Neural progenitor cell (in vitro differentiated cells): ENCODE measurements around the gene DNAJB12. TPM values are rescaled to one million over a fixed set of nuclear protein-coding genes. Genes with fewer than 3 reads are reported as not detected.

Source experiments
- DNase-seq: peaks from one replicate; pipeline ENCODE4 v3.0.0-alpha.2; 2016; ENCODE audit warnings: low spot score
- H2AFZ ChIP-seq: fragments of 200-600 bp; sonication (generic); replicated peaks from 2 replicates; pipeline ENCODE4 v1.6.1; 2016; ENCODE audit warnings: antibody characterized with exemption
- H3F3A ChIP-seq: fragments of 200-600 bp; sonication (generic); 2 replicates; pipeline ENCODE4 v1.6.1; 2016; ENCODE audit warnings: antibody characterized with exemption, low read depth
- H3K27ac ChIP-seq: fragments of 200-600 bp; sonication (generic); 2 replicates; pipeline ENCODE4 v1.5.1; 2016; ENCODE audit warnings: mild to moderate bottlenecking
- H3K27me3 ChIP-seq: fragments of 200-600 bp; sonication (generic); 2 replicates; pipeline ENCODE4 v1.6.1; 2016; ENCODE audit warnings: mild to moderate bottlenecking, moderate library complexity
- H3K36me3 ChIP-seq: fragments of 200-600 bp; sonication (generic); 2 replicates; pipeline ENCODE4 v1.5.1; 2016
- H3K4me1 ChIP-seq: fragments of 200-600 bp; sonication (generic); 2 replicates; pipeline ENCODE4 v1.6.1; 2016; ENCODE audit warnings: mixed run types
- H3K4me2 ChIP-seq: fragments of 200-600 bp; sonication (generic); 2 replicates; pipeline ENCODE4 v1.6.1; 2016
- H3K4me3 ChIP-seq: fragments of 200-600 bp; sonication (generic); 2 replicates; pipeline ENCODE4 v1.5.1; 2016
- H3K79me2 ChIP-seq: fragments of 200-600 bp; sonication (generic); 2 replicates; pipeline ENCODE4 v1.6.1; 2016; ENCODE audit warnings: low read depth
- H3K9ac ChIP-seq: fragments of 200-600 bp; sonication (generic); 2 replicates; pipeline ENCODE4 v1.6.1; 2016
- H3K9me3 ChIP-seq: fragments of 200-600 bp; sonication (generic); 2 replicates; pipeline ENCODE4 v1.5.1; 2016; ENCODE audit warnings: low read depth
- H4K20me1 ChIP-seq: fragments of 200-600 bp; sonication (generic); 2 replicates; pipeline ENCODE4 v1.6.1; 2016; ENCODE audit warnings: low read depth
- H3K27ac Mint-ChIP-seq: 3 replicates; pipeline ENCODE4 v1.8.0; 2021; ENCODE audit warnings: mixed read lengths
- H3K27me3 Mint-ChIP-seq: 2 replicates; pipeline ENCODE4 v1.8.0; 2022; ENCODE audit warnings: low read depth, mild to moderate bottlenecking, inconsistent platforms, moderate library complexity, mixed read lengths; ENCODE audit not compliant: insufficient read depth
- H3K36me3 Mint-ChIP-seq: 3 replicates; pipeline ENCODE4 v1.8.0; 2021; ENCODE audit warnings: mixed read lengths
- H3K4me1 Mint-ChIP-seq: 3 replicates; pipeline ENCODE4 v1.8.0; 2021; ENCODE audit warnings: mixed read lengths
- H3K4me3 Mint-ChIP-seq: 3 replicates; pipeline ENCODE4 v1.8.0; 2021; ENCODE audit warnings: mild to moderate bottlenecking, moderate library complexity, mixed read lengths
- H3K9me3 Mint-ChIP-seq: 3 replicates; pipeline ENCODE4 v1.8.0; 2020; ENCODE audit warnings: mixed read lengths
- CTCF ChIP-seq: fragments of 200-600 bp; sonication (generic); IDR thresholded peaks from 2 replicates; pipeline ENCODE4 v1.5.1; 2017; ENCODE audit warnings: antibody characterized with exemption, mild to moderate bottlenecking
- EZH2 ChIP-seq: fragments of 200-600 bp; sonication (generic); IDR thresholded peaks from 2 replicates; pipeline ENCODE4 v1.6.1; 2017; ENCODE audit warnings: antibody characterized with exemption, mild to moderate bottlenecking, moderate library complexity
- EZH2phosphoT487 ChIP-seq: fragments of 200-600 bp; sonication (generic); IDR thresholded peaks from 2 replicates; pipeline ENCODE4 v1.6.1; 2017; ENCODE audit warnings: antibody characterized with exemption
- total RNA-seq: library from RNA; depleted of rRNA; stranded (reverse); fragments of >200 nt; gene quantifications from 2 replicates; pipeline ENCODE4 v1.2.3, GENCODE V29; 2015; ENCODE audit warnings: low replicate concordance

Gene DNAJB12
- total RNA-seq, 1 donor from 2014 or later = 8.8 TPM

GRCh38 chr10:72331575-72332422, 22.9 kb downstream of the DNAJB12 start:
- no peak overlapping the region for H3K9ac ChIP-seq
- no peaks in the 10 kb centered on the region for H3K36me3 ChIP-seq
- H3K4me2 ChIP-seq = peak overlapping the region; percentile 50
- peaks cover 65% of the 10 kb centered on the region for H3K4me1 ChIP-seq
- DNase-seq = peak; percentile 94
- H3K79me2 ChIP-seq = no peaks in the 10 kb centered on the region
- H3K9me3 Mint-ChIP-seq = no peaks in the 10 kb centered on the region
- peak overlapping the region; percentile 70 for H3K4me3 Mint-ChIP-seq
- peak overlapping the region; percentile 82 for H3K27ac ChIP-seq
- H3K27me3 Mint-ChIP-seq = peaks cover 17% of the 10 kb centered on the region
- peak; percentile 42 for TF ChIP-seq CTCF
- TF ChIP-seq EZH2 = no peak
- no peak for TF ChIP-seq EZH2phosphoT487
- peaks cover 3% of the 10 kb centered on the region for H3K36me3 Mint-ChIP-seq
- no peaks in the 10 kb centered on the region for H3K27me3 ChIP-seq
- peak overlapping the region; percentile 100 for H3K27ac Mint-ChIP-seq
- no peak overlapping the region for H3K4me3 ChIP-seq
- H4K20me1 ChIP-seq = no peaks in the 10 kb centered on the region
- H3K4me1 Mint-ChIP-seq = peaks cover 86% of the 10 kb centered on the region
- no peak overlapping the region for H2AFZ ChIP-seq
- H3K9me3 ChIP-seq = no peaks in the 10 kb centered on the region
- H3F3A ChIP-seq = peaks cover 46% of the 10 kb centered on the region

DNA sequence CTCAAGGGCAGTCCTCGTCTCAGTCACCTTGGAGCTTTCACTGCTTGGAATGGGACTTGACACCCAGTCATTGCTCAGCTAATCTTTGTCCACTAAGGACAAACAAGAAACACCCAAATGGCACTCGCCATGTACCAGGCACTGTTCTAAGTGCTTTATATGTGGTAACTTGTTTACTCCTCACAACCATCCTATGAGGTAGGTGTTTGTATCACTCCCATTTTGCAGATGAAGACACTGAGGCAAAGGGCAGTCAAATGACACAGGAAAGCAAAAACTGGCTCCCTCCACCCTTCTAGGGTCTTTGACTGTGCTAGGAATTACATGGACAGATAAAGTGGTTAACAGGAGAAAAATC, 24.7 kb downstream of the DNAJB12 start:
- peaks cover 50% of the 10 kb centered on the region for H3F3A ChIP-seq
- H3K27ac ChIP-seq = no peak overlapping the region
- H2AFZ ChIP-seq = no peak overlapping the region
- H3K27me3 Mint-ChIP-seq = peaks cover 17% of the 10 kb centered on the region
- peaks cover 67% of the 10 kb centered on the region for H3K4me1 ChIP-seq
- H3K27me3 ChIP-seq = no peaks in the 10 kb centered on the region
- no peak for DNase-seq
- no peak overlapping the region for H3K9ac ChIP-seq
- no peaks in the 10 kb centered on the region for H3K79me2 ChIP-seq
- no peaks in the 10 kb centered on the region for H3K9me3 ChIP-seq
- peak overlapping the region; percentile 41 for H3K4me3 Mint-ChIP-seq
- TF ChIP-seq CTCF (no peak), EZH2 (no peak), EZH2phosphoT487 (no peak)
- H3K36me3 Mint-ChIP-seq = peaks cover 3% of the 10 kb centered on the region
- no peaks in the 10 kb centered on the region for H3K36me3 ChIP-seq
- no peak overlapping the region for H3K4me3 ChIP-seq
- peaks cover 79% of the 10 kb centered on the region for H3K4me1 Mint-ChIP-seq
- H4K20me1 ChIP-seq = no peaks in the 10 kb centered on the region
- H3K27ac Mint-ChIP-seq = peak overlapping the region; percentile 92
- no peak overlapping the region for H3K4me2 ChIP-seq
- no peaks in the 10 kb centered on the region for H3K9me3 Mint-ChIP-seq

DNA sequence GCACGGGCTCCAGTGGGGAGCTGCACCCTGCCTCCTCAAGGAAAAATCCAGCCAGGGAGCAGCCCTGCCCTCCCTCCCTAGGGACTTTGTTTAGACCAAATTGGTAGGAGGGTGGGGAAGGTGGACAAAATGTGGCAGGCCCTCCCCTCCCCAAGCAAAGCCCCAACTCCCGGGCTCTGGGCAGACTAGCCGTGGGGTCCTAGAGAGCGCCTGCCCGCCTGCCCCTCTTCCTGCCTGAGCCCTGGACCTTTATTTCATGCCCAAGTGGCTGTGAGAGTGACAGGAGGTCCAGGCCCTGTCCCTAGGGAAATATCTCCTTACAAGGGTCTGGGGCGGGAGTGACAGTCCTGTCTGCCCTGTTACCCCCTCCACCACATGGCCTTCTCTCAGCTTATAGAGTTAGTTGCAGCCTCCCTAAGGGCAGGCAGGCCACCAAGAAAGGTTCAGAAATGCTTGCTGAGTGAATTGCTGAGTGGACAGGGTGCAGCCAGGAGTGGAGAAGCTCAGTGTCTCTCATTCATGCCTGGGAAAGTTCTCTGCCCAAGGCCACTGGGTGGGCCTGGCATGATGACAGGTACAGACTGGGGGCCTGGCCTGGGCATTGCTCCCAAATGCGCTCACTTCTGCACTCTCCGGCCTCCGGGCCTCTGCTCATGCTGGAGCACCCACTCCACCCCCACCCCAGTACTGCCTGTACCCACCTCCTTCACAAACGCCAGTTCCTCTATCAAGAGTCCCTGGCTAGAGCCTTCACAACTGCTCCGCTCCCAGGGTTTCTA, 25.2 kb downstream of the DNAJB12 start:
- H3K4me3 Mint-ChIP-seq = no peak overlapping the region
- H3K27ac Mint-ChIP-seq = peak overlapping the region; percentile 92
- H3K79me2 ChIP-seq = no peaks in the 10 kb centered on the region
- no peak overlapping the region for H3K9ac ChIP-seq
- peaks cover 79% of the 10 kb centered on the region for H3K4me1 Mint-ChIP-seq
- H4K20me1 ChIP-seq = no peaks in the 10 kb centered on the region
- no peaks in the 10 kb centered on the region for H3K36me3 ChIP-seq
- peak overlapping the region; percentile 48 for H3K27ac ChIP-seq
- no peak overlapping the region for H3K4me3 ChIP-seq
- peak overlapping the region; percentile 9 for H3K4me2 ChIP-seq
- peaks cover 3% of the 10 kb centered on the region for H3K36me3 Mint-ChIP-seq
- peak; percentile 40 for DNase-seq
- peaks cover 65% of the 10 kb centered on the region for H3K4me1 ChIP-seq
- H3K27me3 Mint-ChIP-seq = peaks cover 15% of the 10 kb centered on the region
- H3K9me3 ChIP-seq = no peaks in the 10 kb centered on the region
- peaks cover 53% of the 10 kb centered on the region for H3F3A ChIP-seq
- no peaks in the 10 kb centered on the region for H3K27me3 ChIP-seq
- TF ChIP-seq EZH2phosphoT487 (no peak), EZH2 (no peak), CTCF (no peak)
- H2AFZ ChIP-seq = no peak overlapping the region
- H3K9me3 Mint-ChIP-seq = no peaks in the 10 kb centered on the region
